HG03196 (cell line): ENCODE results near the gene GBP1.
A peak's percentile ranks its signal among the peaks of the same experiment; 100 is the strongest.
"Not testable (repeated sequence)": the region's sequence is repeated elsewhere in the genome, so short reads cannot be mapped to it uniquely, and the experiment has no call there.

Source experiments
- ATAC-seq: cut with Tn5 transposase; IDR thresholded peaks from one replicate; pipeline ENCODE4 v1.9.1; 2021; ENCODE audit not compliant: unreplicated experiment

The GBP1 gene

GRCh38 chr1:89051955-89052312 is 13.1 kb downstream of the GBP1 start:
- ATAC-seq: no peak

- no peak for ATAC-seq
Measured at GRCh38 chr1:89051300-89051954, 13.6 kb downstream of the GBP1 start.

GRCh38 chr1:89050649-89051033 is 14.4 kb downstream of the GBP1 start:
- ATAC-seq: no peak

DNA sequence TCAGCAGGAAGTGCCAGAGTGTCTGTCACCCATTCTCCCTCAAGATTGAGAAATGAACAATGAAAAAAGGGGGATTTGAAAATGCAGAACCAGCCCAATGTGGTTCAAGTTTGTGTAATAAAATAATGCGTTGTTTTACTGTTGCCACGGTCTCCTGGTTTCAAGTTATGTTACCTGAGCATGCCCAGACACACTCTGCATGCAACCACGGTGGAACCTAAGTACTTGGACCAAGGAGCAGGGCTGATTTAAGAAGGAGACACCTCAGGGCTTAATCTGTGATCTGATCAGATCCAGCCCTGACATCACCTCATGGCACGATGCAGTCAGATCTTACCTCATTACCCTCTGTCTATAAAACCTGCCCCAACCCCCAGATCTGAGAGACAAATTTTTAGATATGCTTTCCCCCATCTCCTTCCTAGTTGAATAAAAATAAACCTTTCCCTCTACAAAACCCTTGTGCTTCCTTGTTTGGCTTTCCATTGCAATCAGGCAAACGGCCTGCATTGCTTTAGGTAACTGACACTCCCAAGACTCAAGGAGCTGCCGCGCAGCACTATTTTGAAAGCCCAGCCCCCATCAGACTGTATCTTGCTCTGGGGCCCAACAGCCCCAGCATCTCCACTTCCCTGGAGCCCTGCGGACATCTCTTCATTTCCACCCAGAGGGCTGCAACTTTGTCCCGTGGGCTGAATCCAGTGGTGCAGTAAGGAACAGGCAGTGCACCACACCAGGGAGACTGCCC is 14.9 kb downstream of the GBP1 start:
- ATAC-seq: not testable (repeated sequence)

- ATAC-seq: not testable (repeated sequence)
Measured at GRCh38 chr1:89049187-89049586, 15.8 kb downstream of the GBP1 start.

DNA sequence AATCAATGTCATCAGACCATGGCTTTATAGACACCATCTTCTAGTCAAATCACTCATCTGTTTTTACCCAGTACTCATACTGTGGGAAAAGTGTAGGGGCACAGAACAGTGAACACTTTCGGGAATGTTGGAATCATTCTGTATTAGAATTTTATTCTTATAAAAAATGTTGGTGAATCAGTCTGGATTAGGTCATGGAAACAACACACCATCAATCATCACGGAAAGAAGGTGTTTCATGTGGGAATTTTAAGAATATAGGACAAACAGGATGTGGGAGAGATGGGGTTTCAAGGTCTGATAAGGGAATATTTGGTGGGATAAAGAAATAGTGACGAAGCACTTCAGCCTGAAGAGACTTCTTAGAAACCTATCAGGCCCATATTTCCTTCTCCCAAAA is 17.3 kb downstream of the GBP1 start:
- no peak for ATAC-seq

- not testable (repeated sequence) for ATAC-seq
Measured at GRCh38 chr1:89046318-89047183, 18.5 kb downstream of the GBP1 start.

GRCh38 chr1:89044970-89045721 is 19.9 kb downstream of the GBP1 start:
- no peak for ATAC-seq

GRCh38 chr1:89043940-89044339 is 21.1 kb downstream of the GBP1 start:
- ATAC-seq: no peak

DNA sequence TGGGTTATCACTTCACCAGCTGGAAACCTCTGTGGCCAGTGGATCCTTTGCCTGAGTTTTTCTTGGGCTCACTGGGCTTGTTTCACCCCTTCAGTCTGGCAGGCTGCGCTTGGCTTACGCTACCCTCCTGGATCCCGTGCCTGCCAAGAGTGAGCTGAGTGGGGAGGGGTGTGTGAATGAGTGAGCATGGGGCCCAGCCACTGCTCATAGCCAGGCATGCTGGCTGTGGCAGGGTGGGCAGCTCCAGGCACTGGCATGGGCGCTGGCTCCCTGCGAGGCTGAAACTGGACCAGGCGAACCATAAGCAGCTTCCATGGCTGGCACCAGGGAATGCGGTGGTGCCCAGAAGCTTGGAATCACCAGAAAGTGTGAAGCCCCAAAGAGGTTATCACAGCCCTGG is 22.5 kb downstream of the GBP1 start:
- no peak for ATAC-seq

DNA sequence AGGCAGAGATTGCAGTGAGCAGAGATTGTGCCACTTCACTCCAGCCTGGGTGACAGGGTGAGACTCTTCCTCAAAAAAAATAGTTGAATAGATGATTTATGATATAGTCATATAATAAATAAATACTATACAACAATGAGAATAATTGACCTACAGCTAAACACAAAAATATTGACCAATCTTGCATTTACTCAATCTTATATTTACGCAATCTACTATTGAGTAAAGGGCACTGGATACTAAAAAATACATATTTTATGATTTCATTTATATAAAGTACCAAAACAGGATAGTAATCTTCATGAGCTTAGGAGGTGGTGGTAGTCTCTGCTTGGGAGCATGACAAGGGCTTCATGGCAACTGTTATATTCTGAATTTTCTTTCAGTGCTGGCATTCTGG is 23.3 kb downstream of the GBP1 start:
- no peak for ATAC-seq

DNA sequence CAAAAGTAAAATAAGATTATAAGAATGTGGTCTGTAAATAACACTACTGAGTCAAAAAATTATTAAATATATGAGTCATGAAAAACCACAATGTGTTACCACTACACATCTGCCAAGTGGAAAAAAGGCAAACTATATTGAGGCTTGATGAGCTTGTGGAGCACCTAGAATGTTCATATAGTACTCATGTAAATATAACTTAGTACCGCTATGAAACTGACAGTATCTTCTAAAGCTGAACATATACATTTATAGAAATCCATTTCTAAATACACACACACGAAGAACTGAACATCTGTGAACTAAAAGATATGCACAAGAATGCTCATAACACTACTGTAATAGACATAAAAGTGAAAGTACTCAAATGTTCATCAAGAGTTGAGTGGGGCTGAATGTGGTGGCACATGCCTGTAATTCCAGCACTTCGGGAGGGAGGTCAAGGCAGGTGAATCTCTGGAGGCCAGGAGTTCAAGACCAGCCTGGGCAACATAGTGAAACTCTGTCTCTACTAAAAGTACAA is 23.8 kb downstream of the GBP1 start:
- peak; percentile 87 for ATAC-seq

- no peak for ATAC-seq
Measured at GRCh38 chr1:89040315-89040626, 24.7 kb downstream of the GBP1 start.

DNA sequence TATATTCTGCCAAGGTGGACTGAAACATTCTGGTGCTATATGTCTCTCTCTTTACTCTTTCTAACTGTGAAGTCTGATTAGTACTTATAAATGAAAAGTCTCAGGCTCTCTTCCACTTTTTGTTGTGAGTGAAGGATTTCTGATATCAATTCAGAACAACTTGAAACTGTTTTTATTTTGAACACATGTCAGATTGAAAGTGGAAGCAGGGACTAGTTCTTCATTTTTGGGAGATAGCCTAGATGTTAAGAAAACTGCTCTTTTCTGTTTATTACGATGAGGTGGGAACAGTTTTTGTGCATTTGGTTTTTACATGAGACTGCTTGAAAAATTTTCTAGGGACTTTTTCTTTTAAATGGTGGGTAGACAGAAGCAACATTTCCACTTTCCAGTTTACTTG is 27.8 kb downstream of the GBP1 start:
- no peak for ATAC-seq

DNA sequence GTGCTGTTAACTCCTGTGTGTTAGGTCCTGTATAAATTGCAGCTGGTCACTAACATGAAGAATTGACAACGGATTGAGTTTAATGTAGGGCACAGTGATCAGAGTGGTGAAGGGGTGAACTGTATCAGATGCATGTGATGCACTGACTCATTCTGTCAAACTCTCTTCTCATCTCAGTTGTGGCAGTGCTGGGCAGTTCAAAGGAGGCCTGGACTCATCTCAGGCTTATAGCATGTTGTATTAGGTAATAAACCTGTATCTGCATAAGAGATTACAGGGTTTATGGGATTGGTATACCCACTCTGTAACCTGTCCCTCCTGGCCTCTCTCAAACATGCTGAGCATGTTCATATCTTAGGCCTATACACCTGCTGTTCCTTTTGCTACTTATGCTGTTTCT is 29.9 kb downstream of the GBP1 start:
- ATAC-seq: no peak

- not testable (repeated sequence) for ATAC-seq
Measured at GRCh38 chr1:89034004-89034403, 31.0 kb downstream of the GBP1 start.

DNA sequence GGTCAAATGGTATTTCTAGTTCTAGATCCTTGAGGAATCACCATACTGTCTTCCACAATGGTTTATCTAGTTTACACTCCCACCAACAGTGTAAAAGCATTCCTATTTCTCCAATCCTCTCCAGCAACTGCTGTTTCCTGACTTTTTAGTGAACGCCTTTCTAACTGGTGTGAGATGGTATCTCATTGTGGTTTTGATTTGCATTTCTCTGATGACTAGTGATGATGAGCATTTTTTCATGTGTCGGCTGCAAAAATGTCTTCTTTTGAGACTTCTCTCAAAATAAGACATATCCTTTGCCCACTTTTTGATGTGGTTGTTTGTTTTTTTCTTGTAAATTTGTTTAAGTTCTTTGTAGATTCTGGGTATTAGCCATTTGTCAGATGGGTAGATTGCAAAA is 36.0 kb downstream of the GBP1 start:
- ATAC-seq: not testable (repeated sequence)

- no peak for ATAC-seq
Measured at GRCh38 chr1:89025928-89026327, 39.1 kb downstream of the GBP1 start.

DNA sequence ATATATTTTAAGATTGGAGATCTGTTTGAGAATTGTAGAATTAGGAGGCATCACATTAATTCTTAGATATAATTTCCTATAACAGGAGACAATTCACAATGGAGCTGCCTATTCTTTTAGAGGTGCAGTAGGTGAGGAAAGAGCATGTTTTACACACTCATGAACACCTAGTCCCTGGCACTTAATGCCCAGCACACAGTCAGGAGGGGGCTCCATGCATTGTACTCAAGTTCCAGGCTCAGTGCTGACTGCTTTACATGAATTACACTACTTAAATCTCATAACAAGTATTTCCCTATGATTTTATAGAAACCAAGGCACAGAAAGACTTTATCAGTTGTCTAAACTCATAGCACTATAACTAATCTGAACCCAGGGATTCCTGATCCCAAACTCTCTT is 42.0 kb downstream of the GBP1 start:
- ATAC-seq: no peak

DNA sequence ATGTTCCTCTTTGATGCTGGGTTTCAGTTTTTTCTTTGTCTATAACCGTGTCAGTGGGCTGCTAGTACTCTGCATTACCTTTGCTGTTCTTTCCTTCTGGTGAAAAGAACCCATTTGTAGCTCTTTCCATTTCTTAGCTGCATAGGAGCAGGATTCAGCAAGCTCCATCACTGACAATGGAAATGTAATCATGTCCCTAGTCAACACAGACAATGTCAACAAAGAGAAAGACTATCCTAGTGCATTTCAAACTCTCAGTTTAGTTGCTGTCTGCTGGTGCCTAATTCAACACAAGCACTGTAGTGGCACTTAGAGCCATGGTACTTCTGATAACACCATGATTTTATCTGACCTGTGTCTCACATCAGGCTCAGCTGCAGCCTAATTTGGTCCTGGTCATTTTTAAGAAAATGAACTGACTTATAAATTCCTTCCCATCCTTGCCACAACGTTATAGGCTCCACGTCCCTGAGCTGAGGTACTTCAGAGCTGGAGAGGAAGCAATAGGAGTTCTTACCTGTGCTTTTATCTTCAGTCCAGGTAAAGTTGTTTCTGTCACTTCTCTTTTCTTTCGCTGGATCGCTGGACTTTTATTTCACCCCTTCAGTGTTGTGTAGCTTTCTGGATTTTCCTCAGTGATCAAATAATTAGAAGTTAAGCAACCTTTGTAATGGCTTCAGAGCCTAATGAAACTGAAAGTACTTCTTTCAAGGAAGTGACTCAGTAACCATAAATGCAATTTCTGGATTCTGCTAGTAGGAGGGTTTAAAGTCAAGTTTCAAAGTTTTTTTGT is 42.6 kb downstream of the GBP1 start, which contains the start of gene GBP3:
TSS of gene GBP3 (minus strand) at position 700 of the 793 bp plus-strand sequence. CDS start 2,145 bp downstream, outside the sequence.
- ATAC-seq: peak; percentile 79
